IPS-NIHi7 (cell line): Measurements from ENCODE around the gene ZNF653.

Source experiments
- DNase-seq: peaks from one replicate; pipeline ENCODE4 v3.0.0; 2012; ENCODE audit warnings: mixed read lengths; ENCODE audit errors: extremely low spot score

The ZNF653 gene

DNA sequence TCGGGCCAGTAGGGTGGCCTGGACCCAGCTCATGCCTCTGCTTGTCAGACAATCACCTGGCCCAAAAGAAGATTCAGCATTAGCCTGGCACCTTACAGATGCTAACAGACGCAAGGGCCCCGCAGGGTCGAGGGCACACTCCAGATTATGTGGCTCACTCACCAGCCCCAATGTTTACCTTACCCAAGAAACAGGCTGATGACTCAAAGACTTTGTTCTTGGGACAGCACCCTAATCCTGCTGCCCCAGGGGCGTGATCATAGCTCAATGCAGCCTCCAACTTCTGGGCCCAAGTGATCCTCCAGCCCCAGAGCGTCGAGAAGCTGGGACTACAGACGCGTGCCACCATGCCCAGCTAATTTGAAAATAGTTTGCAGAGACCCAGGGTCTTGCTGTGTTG, 13.5 kb upstream of the ZNF653 start:
- DNase-seq: no peak

- DNase-seq: no peak
These were observed 8.3 kb upstream of the ZNF653 start for GRCh38 chr19:11513946-11514345.

- DNase-seq: no peak
These were observed 4.8 kb upstream of the ZNF653 start for GRCh38 chr19:11510444-11510843.

DNA sequence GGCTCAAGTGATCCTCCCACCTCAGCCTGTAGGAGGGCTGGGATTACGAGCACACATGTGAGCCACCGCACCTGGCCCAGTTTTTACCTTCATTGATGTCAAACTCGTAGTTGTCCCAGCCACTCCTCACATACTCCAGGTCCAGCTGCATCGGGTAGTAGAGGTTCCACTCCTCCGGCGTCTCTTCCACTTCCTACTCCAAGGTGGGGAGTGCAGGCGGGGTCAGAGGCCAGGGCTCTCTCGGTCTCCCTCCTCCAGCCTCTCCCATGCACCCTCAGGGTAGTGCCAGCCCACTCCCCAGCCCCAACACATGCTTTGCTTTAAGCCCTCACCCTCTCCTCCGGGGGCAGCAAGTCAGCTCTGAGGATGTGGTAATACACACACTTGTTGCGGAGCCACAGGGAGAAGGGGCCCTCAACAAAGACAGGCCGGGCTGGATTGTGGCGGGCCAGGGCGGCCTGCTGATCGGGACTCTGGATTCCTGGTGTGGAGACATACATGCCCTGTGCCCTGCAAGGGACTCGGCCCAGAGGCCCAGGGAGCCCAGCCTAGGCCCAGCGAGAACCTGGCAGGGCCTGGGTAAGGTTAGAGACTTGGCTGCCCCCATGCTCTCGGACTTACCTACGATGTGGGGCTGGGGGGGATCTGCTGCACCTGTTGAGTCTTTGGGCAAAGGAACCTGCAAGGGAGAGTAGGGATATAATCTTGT, 1.9 kb upstream of the ZNF653 start:
- no peak for DNase-seq

DNA sequence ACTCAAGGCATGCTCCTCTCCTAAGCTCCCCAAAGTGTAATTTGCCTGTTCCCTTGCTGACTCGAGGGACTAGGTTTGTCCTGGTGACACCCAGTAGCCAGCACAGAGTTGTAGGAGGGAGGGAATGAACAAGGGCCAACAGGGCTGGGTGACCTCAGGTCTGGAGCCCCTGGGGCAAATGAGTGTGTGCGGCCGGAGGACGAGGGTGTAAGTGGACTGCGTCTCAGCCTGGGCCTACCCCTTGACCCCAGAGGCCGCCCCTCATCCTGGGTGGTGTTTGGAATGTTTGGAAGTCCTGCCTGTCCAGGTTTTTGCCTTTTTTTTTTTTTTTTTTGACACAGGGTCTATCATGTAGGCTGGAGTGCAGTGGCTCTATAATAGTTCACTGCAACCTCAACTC, 1.3 kb upstream of the ZNF653 start:
- DNase-seq: no peak

GRCh38 chr19:11506101-11506555, 489 bp upstream of the ZNF653 start:
- no peak for DNase-seq

- DNase-seq: peak; percentile 100
These were observed 571 bp downstream of the ZNF653 start for GRCh38 chr19:11505032-11505503.

- no peak for DNase-seq
These were observed 1.1 kb downstream of the ZNF653 start for GRCh38 chr19:11504502-11505031.

DNA sequence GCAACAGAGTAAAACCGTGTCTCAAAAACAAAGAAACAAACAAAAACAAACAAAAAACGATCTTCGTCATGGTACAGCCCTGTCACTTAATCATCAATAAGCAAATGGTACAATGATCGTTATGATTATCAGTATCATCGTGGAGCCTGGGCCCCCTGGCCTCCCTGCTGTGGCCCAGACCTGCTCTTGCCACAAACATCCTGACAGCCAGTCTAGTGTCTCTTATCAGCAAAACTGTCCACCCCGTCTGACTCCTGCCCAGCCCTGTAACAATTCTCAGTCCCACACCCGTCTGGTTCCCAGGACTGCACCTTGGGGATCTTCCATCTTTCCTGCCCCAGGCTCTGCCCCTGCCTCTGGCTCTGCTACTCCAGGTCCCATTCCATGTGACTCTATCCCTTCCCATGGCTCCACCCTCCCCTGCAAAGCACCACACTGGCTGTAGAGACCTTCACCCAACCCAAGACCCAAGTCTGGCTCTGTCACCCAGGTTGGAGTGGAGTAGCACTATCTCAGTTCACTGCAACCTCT, 5.7 kb downstream of the ZNF653 start:
- no peak for DNase-seq

DNA sequence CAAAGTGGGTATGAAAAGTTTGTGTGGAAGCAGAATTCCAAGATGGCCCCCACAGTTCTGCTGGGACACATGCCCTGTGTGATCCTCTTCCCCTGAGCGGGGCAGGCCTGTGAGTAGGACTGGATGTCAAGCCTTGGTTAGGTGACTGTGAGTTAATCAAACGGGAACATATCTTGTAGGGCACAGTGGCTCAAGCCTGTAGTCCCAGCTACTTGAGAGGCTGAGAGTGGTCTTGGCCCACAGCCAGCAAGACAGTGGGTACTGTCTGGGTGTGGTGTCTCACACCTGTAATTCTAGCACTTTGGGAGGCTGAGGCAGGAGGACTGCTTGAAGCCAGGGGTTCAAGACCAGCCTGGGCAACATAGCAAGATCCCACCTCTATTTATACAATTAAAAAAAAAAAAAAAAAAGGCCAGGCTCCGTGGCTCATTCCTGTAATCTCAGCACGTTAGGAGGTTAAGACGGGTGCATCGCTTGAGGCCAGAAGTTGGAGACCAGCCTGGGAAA, 6.4 kb downstream of the ZNF653 start:
- DNase-seq: no peak

- DNase-seq: peak; percentile 88
These were observed 9.1 kb downstream of the ZNF653 start for GRCh38 chr19:11496391-11497163.

GRCh38 chr19:11495885-11496284, 9.8 kb downstream of the ZNF653 start:
- DNase-seq: no peak

DNA sequence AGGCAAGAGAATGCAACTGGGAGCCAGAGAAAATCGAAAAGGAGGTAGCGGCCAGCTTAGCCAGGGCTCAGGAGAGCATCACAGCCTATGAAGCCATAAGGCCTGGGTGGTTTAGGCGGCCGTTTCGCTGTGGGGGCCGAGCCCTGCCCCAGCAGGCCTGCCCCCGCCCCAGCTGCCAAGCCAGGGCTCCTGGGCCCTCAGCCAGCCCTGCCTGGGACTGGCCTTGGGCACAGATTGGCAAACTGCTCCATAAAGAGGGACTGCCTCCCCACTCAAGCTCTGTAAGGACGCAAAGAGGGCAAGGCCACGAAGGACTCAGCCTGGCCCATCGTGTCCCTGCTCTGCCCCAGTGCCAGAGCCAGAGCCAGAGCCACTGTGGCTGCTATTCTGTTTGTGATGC, 10.2 kb downstream of the ZNF653 start:
- no peak for DNase-seq

DNA sequence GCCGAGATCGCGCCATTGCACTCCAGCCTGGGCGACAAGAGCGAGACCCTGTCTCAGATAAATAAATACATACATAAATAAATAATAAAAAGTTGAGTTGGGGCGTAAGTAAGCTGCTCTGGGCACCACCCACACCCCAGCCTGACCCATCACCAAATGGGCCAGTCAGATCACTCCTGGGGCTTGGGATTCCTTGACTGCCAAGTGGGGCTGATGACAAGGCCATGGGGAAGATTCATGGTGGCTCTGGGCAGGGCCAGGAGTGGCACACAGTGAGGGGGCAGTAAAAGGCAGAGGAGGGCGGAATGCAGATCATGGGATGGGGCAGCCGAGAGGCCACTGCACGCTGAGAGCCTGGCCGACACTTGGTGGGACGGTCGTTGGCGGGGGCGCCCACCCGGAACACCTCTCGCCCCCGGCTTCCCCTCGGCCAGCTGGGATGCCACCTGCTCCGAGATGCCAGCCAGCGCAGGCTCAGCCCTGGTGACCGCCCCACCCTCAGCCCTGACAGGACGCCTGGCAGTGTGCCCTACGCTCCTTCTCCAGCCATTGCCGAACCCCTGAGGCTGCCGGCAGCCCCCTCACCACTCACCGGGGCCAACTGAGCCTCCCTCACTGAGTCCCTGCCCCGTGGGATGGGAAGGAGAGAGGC, 10.9 kb downstream of the ZNF653 start:
- no peak for DNase-seq

DNA sequence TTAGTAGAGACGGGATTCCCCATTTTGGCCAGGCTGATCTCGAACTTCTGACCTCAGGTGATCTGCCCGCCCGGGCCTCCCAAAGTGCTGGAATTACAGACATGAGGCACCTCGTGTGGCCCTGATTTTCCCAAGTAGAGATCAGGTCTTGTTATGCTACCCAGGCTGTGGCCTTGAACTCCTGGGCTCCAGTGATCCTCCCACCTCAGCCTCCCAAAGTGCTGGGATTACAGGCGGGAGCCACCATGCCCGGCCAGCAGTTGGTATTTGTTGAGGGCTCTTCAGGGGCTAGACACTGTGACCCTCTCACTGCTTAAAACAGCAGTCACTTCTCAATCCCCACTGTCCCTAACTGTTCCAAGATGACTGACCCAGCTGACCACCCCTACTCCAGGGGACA, 16.3 kb downstream of the ZNF653 start:
- no peak for DNase-seq

GRCh38 chr19:11486661-11487503, 18.8 kb downstream of the ZNF653 start:
- DNase-seq: no peak

DNA sequence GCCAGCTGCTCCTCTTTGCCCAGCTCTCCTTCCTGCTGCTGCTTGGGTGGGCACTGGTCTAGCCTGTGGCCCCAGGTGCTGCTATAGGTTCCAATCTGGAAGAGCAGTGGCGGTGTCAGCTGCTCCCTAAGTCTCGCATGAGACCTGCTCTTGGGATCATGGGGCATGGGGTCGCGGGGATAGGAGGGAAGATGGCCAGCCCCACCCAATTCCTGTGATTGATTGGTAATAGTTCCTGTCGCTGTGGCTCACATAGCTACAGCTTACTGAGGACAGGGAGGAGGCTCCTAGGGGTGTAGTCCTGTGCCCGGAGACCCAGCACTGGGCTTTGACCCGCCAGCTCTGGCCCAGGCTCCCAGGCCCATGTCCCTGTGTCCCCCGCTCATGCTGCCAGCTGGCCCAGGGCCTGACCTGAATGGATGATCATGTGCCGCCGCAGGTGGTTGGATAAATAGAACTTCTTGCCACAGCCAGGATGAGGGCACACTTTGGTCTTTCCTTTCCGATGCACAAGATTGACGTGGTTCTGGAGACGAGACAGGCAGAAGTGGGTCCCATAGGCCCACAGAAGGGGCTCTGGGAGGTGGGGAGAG, 20.3 kb downstream of the ZNF653 start:
- no peak for DNase-seq

GRCh38 chr19:11483366-11484111, 22.1 kb downstream of the ZNF653 start:
- DNase-seq: no peak

GRCh38 chr19:11482384-11483050, 23.1 kb downstream of the ZNF653 start:
- peak; percentile 88 for DNase-seq
